ENCODE data around the gene HOXB7.

Gene HOXB7

DNA sequence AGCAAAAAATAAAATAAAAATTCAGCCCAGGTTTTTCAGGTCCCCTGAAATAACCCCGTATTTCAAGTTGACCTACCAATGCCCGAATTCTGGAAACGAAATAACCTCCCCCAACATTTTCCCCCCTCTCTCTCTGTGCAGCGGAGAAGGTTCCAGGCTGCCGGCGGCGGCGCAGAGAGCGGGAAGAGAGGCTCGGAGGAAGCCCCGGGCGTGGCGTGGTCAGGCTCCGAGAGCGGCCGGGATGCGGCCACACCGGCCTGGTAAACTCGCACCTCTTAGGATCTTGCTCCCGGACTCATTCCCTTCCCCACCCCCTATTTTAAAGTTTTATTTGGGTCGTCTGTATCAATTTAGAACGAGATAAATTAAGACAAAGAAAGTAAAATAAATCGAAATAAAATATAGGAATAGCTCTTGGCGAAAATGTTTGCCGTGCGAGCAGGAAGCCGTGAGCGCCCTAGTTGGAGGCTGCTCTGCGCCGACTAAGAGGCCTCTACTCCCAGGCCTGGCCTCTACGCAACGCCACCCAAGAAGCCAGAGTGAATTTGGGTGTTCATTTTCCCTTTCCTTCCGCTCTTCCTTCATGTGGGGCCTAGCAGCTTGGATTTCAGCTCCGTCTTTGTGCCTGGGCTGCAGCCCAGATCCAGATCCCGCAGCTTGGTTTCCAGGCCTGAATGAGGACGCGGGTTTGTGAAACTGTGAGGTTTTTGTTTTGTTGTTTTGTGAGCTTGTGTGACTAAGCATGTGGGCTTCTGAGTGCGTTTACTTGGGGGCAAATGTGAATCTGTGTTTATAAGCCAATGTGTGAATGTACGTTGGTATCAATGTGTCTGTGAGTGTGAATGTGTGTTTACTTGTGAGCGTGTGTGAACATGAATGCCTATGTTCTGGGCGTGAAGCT lies 4.6 kb downstream of the HOXB7 start:
- H3K4me3 ChIP-seq (ENCODE audit: insufficient read depth, low read depth, low read length) = no peak overlapping the region
- no peak overlapping the region for H3K27ac ChIP-seq (ENCODE audit: insufficient read depth, low read depth, low read length, poor library complexity, severe bottlenecking)
- no peaks in the 10 kb centered on the region for H3K9me3 ChIP-seq (ENCODE audit: control insufficient read depth, low read length)
- peaks cover 100% of the 10 kb centered on the region for H3K27me3 ChIP-seq (ENCODE audit: control insufficient read depth, insufficient read depth, low read length, poor library complexity, severe bottlenecking)
- 9 to 10% methylated on average over 38 to 41 of the region's 41 CpGs for WGBS, 2 experiments
- H3K4me1 ChIP-seq (ENCODE audit: control insufficient read depth, insufficient read depth, low read length) = peaks cover 7% of the 10 kb centered on the region
- no peaks in the 10 kb centered on the region for H3K36me3 ChIP-seq (ENCODE audit: control insufficient read depth, insufficient read depth, low read length)

DNA sequence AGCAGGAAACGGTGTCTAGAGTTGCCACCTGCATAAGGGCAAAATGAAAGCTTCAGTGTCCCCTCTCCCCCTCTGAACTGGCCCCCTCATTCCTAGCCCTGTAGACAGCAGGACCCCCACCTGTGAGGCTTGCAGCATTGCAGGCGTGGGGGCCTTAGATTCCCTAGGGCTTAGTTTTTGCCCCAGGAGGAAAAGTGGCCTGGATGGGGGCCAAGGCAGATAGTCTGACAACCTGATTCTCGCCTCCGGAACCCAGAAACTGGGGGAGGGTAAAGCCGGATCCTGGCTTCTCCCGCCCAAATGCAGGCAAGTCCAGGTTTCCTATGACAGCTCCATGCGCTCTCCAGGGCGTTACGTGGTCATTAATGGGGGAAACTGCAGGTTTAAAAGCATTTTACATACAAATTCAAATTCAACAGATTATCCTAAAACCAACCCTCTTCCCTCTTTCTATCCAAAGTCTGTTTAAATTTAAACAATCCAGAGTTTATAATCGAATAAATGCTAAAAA lies 5.4 kb downstream of the HOXB7 start:
- Histone ChIP-seq H3K4me1 (ENCODE audit: control insufficient read depth, insufficient read depth, low read length) (peaks cover 5% of the 10 kb centered on the region), H3K4me3 (ENCODE audit: insufficient read depth, low read depth, low read length) (no peak overlapping the region), H3K27ac (ENCODE audit: insufficient read depth, low read depth, low read length, poor library complexity, severe bottlenecking) (no peak overlapping the region), H3K27me3 (ENCODE audit: control insufficient read depth, insufficient read depth, low read length, poor library complexity, severe bottlenecking) (peaks cover 100% of the 10 kb centered on the region), H3K36me3 (ENCODE audit: control insufficient read depth, insufficient read depth, low read length) (no peaks in the 10 kb centered on the region), H3K9me3 (ENCODE audit: control insufficient read depth, low read length) (no peaks in the 10 kb centered on the region)
- 8% methylated on average over 10 of the region's 10 CpGs for WGBS, 2 experiments

DNA sequence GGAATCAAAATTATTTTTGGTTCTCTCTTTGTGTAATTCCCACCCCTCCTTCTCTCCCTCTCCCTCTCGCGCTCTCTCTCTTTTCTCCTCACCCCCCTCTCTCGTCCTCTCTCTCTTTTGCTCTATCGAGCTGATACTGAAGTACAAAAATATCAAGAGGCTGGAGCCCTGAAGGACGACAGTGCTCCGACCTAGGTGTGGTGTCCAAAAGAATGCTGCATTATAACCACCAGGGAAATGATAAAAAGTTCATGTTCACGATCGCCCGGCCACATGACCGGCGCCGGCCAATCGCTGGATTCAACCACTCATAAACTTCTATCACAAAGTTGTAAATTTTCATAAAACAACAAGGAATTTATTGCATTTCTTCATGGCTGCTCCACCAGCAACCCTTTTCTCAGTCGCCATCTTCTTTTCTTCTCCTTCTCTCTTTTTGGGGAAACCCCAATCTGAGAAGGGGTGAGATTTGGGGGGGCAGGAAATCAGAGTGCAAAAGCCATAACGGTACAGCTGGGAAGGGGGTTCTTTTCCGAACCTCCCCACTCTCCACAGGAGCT lies 6.0 kb downstream of the HOXB7 start, which contains the start of gene HOXB6:
TSS of gene HOXB6 (minus strand) at position 217 of the 560 bp plus-strand sequence. CDS start 6,836 bp downstream, outside the sequence.
- WGBS, 2 experiments = 17% methylated on average over 16 of the region's 16 CpGs
- Histone ChIP-seq H3K4me3 (ENCODE audit: insufficient read depth, low read depth, low read length) (no peak within 1 kb of the TSS), H3K27ac (ENCODE audit: insufficient read depth, low read depth, low read length, poor library complexity, severe bottlenecking) (no peak within 1 kb of the TSS), H3K36me3 (ENCODE audit: control insufficient read depth, insufficient read depth, low read length) (no peaks in the 10 kb centered on the region), H3K9me3 (ENCODE audit: control insufficient read depth, low read length) (no peaks in the 10 kb centered on the region), H3K4me1 (ENCODE audit: control insufficient read depth, insufficient read depth, low read length) (no peaks in the 10 kb centered on the region), H3K27me3 (ENCODE audit: control insufficient read depth, insufficient read depth, low read length, poor library complexity, severe bottlenecking) (peaks cover 100% of the 10 kb centered on the region)

DNA sequence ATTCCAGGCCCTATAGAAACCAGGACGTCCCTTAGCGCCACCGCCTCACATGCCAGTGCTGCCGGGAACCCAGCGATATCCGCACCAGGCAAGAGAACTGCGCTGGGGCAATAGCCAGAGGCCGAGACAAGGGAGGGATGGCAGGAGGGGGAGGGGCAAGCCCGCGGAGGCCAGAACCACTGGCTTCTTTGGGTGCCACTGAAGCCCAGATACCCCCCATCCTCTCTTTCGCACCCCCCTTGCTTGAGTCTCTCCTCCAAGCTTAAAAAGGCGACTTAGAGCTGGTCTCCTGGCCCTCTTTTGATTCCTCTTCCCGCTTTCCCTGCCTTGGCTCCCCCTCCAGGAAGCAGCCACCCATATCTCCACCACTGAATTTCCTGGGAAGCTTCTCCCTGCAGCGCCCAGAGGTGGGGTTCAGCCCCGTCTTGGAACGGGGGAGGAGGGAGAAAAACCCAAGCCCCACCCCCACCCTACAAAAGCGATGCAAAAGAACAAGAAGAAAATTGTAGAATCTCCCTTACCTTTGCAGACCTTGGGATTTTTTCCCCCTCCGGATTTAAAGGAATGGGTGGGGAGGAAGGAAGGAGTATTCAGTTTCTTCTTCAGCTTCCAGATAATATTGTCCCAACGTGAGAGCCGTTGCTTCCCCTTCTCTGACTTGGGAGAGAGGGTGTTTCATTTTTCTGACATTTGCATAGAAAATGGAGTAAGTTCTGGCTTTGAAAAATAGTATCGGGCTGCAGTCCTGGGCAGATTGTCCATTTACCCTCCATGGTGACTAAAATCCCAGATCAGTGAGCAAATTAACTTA lies 6.7 kb downstream of the HOXB7 start:
- Histone ChIP-seq H3K36me3 (ENCODE audit: control insufficient read depth, insufficient read depth, low read length) (no peaks in the 10 kb centered on the region), H3K27ac (ENCODE audit: insufficient read depth, low read depth, low read length, poor library complexity, severe bottlenecking) (no peak overlapping the region), H3K4me3 (ENCODE audit: insufficient read depth, low read depth, low read length) (no peak overlapping the region), H3K27me3 (ENCODE audit: control insufficient read depth, insufficient read depth, low read length, poor library complexity, severe bottlenecking) (peaks cover 100% of the 10 kb centered on the region), H3K4me1 (ENCODE audit: control insufficient read depth, insufficient read depth, low read length) (no peaks in the 10 kb centered on the region), H3K9me3 (ENCODE audit: control insufficient read depth, low read length) (no peaks in the 10 kb centered on the region)
- WGBS, 2 experiments = 3 to 6% methylated on average over 19 of the region's 21 CpGs

DNA sequence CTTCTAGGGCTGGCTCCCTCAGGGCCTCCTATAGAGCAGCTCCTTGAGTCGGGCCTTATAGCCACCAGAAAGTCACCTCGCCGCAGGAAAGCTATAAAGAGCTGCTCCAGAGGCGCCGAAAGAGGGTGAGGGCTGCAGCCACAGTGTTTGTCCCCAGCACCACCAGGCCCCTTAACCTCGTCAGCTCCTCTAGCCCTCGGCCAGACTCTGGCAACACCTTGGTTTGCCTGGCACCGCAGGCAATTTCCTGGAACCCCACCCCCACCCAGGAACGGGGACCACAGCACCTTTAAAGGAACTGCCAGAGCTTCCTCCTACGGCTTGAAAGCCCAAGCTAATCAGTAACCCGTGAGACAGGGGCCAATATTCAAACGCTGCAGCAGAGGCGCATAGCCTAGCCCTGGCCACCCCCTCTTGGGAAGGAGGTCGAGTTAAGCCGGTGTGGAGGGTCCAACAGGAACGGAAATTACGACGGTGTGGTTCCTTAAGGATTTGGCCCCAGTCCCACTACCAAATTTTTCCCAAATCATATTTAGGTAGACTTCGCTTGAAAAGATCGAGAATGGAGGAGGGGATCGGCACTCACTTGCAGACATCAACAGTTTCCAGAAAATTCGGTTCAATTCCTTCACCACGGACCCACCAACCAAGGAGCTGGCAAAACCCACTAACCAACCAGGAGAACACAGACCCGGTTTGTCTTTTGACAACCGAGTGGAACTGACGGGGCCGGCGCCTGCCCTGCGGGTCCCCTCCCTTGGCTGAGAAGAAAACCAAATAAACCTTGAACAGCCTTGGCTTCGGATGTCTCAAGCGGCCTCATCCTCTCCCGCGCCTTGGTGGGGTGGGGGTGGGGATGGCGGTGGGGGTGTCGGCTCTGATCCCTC lies 9.0 kb downstream of the HOXB7 start:
- H3K27ac ChIP-seq (ENCODE audit: insufficient read depth, low read depth, low read length, poor library complexity, severe bottlenecking) = no peak overlapping the region

DNA sequence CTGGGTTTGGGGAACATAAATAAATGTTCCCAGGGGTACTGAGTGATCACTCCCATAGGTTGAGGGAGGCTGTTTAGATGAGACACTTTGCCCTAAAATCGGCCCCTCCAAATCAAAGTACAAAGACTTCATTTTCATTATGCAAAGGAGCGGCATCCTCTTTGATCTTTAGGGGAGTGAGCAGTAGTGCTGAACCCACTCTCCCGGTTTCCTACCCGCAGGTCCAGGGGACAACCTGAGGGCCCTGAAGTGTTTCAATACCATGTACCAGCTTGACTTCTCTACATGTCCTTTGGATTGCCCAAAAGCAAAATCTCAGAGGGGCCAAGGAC lies 9.6 kb downstream of the HOXB7 start:
- no peaks in the 10 kb centered on the region for H3K36me3 ChIP-seq (ENCODE audit: control insufficient read depth, insufficient read depth, low read length)
- H3K27ac ChIP-seq (ENCODE audit: insufficient read depth, low read depth, low read length, poor library complexity, severe bottlenecking) = no peak overlapping the region
- no peak overlapping the region for H3K4me3 ChIP-seq (ENCODE audit: insufficient read depth, low read depth, low read length)
- 13 to 18% methylated on average over 4 of the region's 4 CpGs for WGBS, 2 experiments
- peaks cover 100% of the 10 kb centered on the region for H3K27me3 ChIP-seq (ENCODE audit: control insufficient read depth, insufficient read depth, low read length, poor library complexity, severe bottlenecking)
- H3K4me1 ChIP-seq (ENCODE audit: control insufficient read depth, insufficient read depth, low read length) = no peaks in the 10 kb centered on the region
- no peaks in the 10 kb centered on the region for H3K9me3 ChIP-seq (ENCODE audit: control insufficient read depth, low read length)

More for the DNA sequence above, 9.0 kb downstream of the HOXB7 start:
- Histone ChIP-seq H3K36me3 (ENCODE audit: control insufficient read depth, insufficient read depth, low read length) (no peaks in the 10 kb centered on the region), H3K4me1 (ENCODE audit: control insufficient read depth, insufficient read depth, low read length) (no peaks in the 10 kb centered on the region), H3K27me3 (ENCODE audit: control insufficient read depth, insufficient read depth, low read length, poor library complexity, severe bottlenecking) (peaks cover 100% of the 10 kb centered on the region), H3K4me3 (ENCODE audit: insufficient read depth, low read depth, low read length) (no peak overlapping the region), H3K9me3 (ENCODE audit: control insufficient read depth, low read length) (no peaks in the 10 kb centered on the region)
- 9 to 11% methylated on average over 35 of the region's 35 CpGs for WGBS, 2 experiments

DNA sequence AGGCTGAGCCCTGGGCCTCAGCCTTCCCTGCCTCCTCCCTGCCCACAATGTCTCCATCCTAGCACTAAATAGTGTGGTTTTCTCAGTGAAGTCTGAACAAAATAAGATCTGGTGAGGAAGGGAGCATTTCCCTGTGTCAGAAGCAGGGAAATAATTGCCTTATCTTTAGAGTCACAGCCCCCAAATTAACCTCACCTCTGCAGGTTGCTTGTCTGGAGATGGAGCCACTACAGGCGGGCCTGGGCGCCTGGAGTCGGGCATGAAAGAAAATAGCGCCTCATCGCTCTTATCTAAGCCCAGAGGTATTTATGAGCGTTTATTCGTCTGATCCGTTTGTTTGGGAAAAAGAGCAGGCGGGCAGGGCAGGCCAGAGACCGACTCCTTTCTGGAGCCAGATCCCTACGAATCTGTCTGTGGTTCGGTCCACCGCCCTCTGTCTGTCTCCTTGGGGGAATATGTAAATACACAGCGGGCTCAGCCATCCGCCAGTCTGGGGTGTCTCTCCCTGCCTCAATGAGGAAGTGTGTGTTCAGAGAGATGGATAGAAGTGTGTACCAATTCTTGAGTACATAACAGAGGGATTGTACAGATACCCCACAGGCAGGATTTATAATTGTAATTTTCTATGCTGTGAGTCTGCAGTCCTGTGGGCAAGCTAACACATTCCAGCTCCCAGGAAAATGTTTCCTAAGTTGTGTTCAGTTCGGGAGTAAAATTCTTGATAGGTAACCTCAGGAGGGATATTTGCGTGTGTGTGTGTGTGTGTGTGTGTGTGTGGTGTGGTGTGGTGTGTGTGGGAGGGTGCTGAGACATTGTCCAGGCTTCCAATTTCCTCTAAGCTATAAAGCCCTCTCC lies 10.3 kb downstream of the HOXB7 start:
- Histone ChIP-seq H3K4me1 (ENCODE audit: control insufficient read depth, insufficient read depth, low read length) (no peaks in the 10 kb centered on the region), H3K27ac (ENCODE audit: insufficient read depth, low read depth, low read length, poor library complexity, severe bottlenecking) (no peak overlapping the region), H3K9me3 (ENCODE audit: control insufficient read depth, low read length) (no peaks in the 10 kb centered on the region), H3K27me3 (ENCODE audit: control insufficient read depth, insufficient read depth, low read length, poor library complexity, severe bottlenecking) (peaks cover 100% of the 10 kb centered on the region), H3K36me3 (ENCODE audit: control insufficient read depth, insufficient read depth, low read length) (no peaks in the 10 kb centered on the region), H3K4me3 (ENCODE audit: insufficient read depth, low read depth, low read length) (no peak overlapping the region)
- WGBS, 2 experiments = 6 to 8% methylated on average over 17 of the region's 17 CpGs

DNA sequence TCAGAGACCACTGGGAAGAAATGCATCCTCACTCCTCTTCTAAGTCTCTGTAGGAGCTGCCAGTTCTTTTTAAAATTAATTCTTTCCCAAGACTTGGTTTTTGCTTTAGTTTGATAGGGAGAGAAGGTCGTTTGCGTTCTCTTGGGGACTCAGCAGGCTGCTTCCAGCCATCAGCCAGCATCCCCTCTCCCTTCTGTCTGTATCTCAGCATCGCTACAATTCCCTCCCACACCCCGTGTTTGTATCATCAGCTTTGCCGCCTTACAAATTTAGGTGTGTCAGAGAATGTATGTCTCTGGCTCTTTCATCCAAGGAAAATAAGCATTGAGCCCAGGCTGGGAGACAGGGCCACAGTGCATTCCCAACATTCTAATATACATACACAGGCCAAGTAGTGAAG lies 11.5 kb downstream of the HOXB7 start:
- H3K4me1 ChIP-seq (ENCODE audit: control insufficient read depth, insufficient read depth, low read length) = no peaks in the 10 kb centered on the region
- no peaks in the 10 kb centered on the region for H3K9me3 ChIP-seq (ENCODE audit: control insufficient read depth, low read length)
- H3K27ac ChIP-seq (ENCODE audit: insufficient read depth, low read depth, low read length, poor library complexity, severe bottlenecking) = no peak overlapping the region
- WGBS, 2 experiments = 11 to 24% methylated on average over 2 to 5 of the region's 5 CpGs
- H3K4me3 ChIP-seq (ENCODE audit: insufficient read depth, low read depth, low read length) = no peak overlapping the region
- H3K36me3 ChIP-seq (ENCODE audit: control insufficient read depth, insufficient read depth, low read length) = no peaks in the 10 kb centered on the region
- H3K27me3 ChIP-seq (ENCODE audit: control insufficient read depth, insufficient read depth, low read length, poor library complexity, severe bottlenecking) = peaks cover 100% of the 10 kb centered on the region

DNA sequence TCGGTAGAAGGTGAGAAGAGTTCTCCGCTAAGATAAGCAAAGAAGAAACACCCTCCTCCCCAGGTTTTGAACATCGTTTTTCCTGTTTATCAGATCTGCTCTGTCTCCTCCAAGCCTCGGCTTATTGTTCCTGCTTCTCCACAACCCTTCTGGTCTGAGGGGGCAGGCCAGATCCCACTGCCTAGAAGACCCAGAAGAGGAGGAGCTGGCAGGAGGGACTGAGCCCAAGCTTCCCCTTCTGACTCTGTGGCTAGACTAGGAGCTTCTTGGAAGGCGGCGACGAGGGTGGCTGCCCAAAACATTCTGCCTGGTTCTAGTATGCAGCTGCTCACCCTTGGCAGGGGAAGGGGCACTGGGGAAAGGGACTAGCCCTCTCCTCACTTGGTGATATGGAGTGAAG lies 12.1 kb downstream of the HOXB7 start:
- no peak overlapping the region for H3K27ac ChIP-seq (ENCODE audit: insufficient read depth, low read depth, low read length, poor library complexity, severe bottlenecking)

More for the DNA sequence above, 12.1 kb downstream of the HOXB7 start:
- Histone ChIP-seq H3K27me3 (ENCODE audit: control insufficient read depth, insufficient read depth, low read length, poor library complexity, severe bottlenecking) (peaks cover 100% of the 10 kb centered on the region), H3K9me3 (ENCODE audit: control insufficient read depth, low read length) (no peaks in the 10 kb centered on the region), H3K4me1 (ENCODE audit: control insufficient read depth, insufficient read depth, low read length) (no peaks in the 10 kb centered on the region), H3K36me3 (ENCODE audit: control insufficient read depth, insufficient read depth, low read length) (no peaks in the 10 kb centered on the region), H3K4me3 (ENCODE audit: insufficient read depth, low read depth, low read length) (no peak overlapping the region)
- WGBS, 2 experiments = 16 to 18% methylated on average over 7 of the region's 7 CpGs

All from ectodermal cell (in vitro differentiated cells).